ENCODE measurements around the gene FRMD6. TPM values are rescaled to one million over a fixed set of nuclear protein-coding genes. Genes with fewer than 3 reads are reported as not detected.
"Not testable (repeated sequence)": the region's sequence is repeated elsewhere in the genome, so short reads cannot be mapped to it uniquely, and the experiment has no call there.

Gene FRMD6
- total RNA-seq, 1 donor from 2014 or later = 52.0 TPM

GRCh38 chr14:51746823-51747222, 95.1 kb downstream of the FRMD6 start:
- intact Hi-C loops (cut with DNase I) = not testable (repeated sequence)

DNA sequence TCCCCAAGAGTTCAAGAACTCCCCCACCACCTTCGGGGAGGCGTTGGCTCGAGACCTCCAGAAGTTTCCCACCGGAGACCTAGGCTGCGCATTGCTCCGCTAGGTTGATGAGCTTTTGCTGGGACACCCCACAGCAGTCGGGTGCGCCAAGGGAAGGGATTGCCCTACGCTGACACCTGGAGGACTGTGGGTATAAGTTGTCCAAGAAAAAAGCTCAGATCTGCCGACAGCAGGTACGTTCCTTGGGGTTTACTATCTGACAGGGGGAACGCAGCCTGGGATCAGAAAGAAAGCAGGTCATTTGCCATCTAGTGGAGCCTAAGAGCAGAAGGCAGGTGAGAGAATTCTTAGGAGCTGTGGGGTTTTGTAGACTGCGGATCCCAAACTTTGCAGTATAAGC, 98.8 kb downstream of the FRMD6 start:
- intact Hi-C loops (cut with DNase I) = no loop called here
- DNase-seq (ENCODE audit: low spot score) (no peak), ATAC-seq (no peak)

More at GRCh38 chr14:51746823-51747222, 95.1 kb downstream of the FRMD6 start:
- ATAC-seq; DNase-seq (ENCODE audit: low spot score): not testable (repeated sequence)

DNA sequence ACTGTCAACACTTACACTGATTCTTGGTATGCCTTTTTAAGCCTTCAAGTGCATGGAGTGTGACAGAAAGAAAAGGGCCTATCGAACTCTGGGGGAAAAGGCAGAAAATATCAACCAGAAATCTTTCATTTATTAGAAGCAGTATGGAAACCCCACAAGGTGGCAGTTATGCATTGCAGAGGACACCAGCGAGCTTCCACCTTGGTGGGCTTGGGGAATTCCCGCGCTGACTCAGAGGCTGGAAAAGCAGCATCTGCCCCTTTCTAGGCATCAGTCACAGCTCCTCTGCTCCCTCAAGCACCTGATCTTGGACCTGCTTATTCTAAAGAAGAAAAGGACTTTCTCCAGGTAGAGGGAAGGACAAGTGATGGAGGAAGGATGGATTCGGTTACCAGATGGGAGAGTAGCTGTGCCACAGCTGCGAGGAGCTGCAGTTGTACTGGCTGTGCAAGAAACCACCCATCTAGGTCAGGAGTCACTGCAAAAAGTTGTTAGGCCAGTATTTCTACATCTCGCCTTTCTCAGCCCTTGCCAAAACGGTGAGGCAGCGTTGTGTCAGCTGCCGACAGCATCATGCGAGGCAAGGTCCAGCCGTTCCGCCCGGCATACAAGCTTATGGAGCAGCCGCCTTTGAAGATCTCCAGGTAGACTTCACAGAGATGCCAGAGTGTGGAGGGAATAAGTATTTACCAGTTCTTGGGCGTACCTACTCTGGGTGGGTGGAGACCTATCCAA, 100.1 kb downstream of the FRMD6 start:
- ATAC-seq; intact Hi-C loops (cut with DNase I); DNase-seq (ENCODE audit: low spot score): not testable (repeated sequence)

- intact Hi-C loops (cut with DNase I); DNase-seq (ENCODE audit: low spot score); ATAC-seq: not testable (repeated sequence)
Observed at GRCh38 chr14:51757756-51758155, 106.0 kb downstream of the FRMD6 start.

DNA sequence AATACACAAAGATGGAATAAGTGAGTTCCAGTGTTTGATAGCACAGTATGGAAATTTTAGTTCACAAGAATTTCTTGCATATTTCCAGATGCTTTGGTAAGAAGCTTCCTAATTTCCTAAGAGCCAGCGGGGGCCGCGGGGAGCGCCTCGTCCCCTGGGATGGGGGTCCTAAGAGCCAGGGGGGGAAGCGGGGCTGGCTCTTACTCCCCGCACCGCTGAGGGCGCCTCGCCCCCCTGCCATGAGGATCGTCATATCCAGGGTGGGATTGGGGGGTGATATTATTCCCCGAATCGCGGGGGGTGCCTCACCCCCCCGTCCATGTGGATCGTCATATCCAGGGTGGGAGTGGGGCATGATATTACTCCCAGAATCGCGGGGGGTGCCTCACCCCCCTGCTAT, 108.2 kb downstream of the FRMD6 start:
- intact Hi-C loops (cut with DNase I) = no loop called here
- no peak for DNase-seq (ENCODE audit: low spot score)
- ATAC-seq = no peak

GRCh38 chr14:51765726-51766125, 114.0 kb downstream of the FRMD6 start:
- intact Hi-C loops (cut with DNase I); DNase-seq (ENCODE audit: low spot score); ATAC-seq: not testable (repeated sequence)

DNA sequence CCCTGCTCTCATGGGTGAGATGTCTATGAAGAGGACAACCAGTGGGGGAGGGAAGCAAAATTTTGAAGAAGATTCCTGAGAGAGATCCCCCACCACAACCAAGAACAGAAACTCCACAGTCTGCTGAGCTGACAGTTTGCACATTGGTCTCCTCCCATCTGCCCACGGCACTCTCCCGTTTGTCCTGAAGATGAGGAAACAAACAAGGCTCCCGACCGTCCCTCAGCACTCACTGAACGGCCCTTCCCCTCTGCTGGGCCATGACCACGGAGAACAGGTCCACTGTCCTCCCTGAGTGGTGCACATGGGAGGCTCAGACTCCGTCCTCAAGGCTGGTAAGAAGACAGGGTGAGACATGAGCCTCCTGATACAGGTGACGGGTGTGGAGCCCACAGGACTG, 114.9 kb downstream of the FRMD6 start:
- ATAC-seq; intact Hi-C loops (cut with DNase I); DNase-seq (ENCODE audit: low spot score): not testable (repeated sequence)

DNA sequence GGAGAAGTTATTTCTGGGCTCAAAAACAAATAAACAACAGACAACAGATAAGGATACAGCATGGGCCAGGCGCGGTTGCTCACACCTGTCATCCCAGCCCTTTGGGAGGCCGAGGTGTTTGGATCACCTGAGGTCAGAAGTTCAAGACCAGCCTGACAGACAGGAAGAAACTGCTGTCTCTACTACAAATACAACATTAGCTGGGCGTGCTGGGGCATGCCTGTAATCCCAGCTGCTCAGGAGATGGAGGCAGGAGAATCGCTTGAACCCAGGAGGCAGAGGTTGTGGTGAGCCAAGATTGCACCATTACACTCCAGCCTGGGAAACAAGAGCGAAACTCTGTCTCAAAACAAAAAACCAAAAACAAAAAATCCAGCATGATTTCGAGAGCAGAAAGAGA, 117.6 kb downstream of the FRMD6 start:
- DNase-seq (ENCODE audit: low spot score); ATAC-seq; intact Hi-C loops (cut with DNase I): not testable (repeated sequence)

DNA sequence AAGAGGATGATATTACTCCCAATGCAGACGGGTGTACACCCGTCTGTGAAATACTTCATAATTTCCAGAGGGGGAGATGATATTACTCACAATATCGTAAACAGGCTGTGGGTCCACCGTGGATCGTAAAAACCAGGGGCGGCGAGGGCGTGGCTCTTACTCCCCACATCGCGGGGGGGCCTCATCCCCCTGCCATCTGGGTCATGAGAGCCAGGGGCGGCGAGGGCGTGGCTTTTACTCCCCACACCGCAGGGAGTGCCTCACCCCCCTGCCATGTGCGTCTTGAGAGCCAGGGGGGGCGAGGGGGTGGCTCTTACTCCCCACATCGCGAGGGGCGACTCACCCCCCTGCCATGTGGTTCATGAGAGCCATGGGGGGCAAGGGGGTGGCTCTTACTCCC, 122.5 kb downstream of the FRMD6 start:
- ATAC-seq = no peak
- DNase-seq (ENCODE audit: low spot score) = no peak
- intact Hi-C loops (cut with DNase I) = loop anchor here (2.0 to 10.0 kb wide), 2 partner anchors 45 to 489 kb away; no protein-coding TSS in a partner anchor

- ATAC-seq (peak; percentile 90), DNase-seq (ENCODE audit: low spot score) (peak; percentile 77)
- intact Hi-C loops (cut with DNase I) = loop anchor here (10.0 kb wide), 1 partner anchor 491 kb away; no protein-coding TSS in a partner anchor
Observed at GRCh38 chr14:51776102-51776894, 124.6 kb downstream of the FRMD6 start.

- ATAC-seq = peak; percentile 75
- intact Hi-C loops (cut with DNase I) = no loop called here
- peak; percentile 88 for DNase-seq (ENCODE audit: low spot score)
Observed at GRCh38 chr14:51780006-51780692, 128.4 kb downstream of the FRMD6 start.

Other genes starting within 250 kb of the FRMD6 start
- gene GNG2, start 208.7 kb downstream of the FRMD6 start, total RNA-seq = 180 TPM